ENCODE measurements around the gene TUBB6.

TUBB6 gene

DNA sequence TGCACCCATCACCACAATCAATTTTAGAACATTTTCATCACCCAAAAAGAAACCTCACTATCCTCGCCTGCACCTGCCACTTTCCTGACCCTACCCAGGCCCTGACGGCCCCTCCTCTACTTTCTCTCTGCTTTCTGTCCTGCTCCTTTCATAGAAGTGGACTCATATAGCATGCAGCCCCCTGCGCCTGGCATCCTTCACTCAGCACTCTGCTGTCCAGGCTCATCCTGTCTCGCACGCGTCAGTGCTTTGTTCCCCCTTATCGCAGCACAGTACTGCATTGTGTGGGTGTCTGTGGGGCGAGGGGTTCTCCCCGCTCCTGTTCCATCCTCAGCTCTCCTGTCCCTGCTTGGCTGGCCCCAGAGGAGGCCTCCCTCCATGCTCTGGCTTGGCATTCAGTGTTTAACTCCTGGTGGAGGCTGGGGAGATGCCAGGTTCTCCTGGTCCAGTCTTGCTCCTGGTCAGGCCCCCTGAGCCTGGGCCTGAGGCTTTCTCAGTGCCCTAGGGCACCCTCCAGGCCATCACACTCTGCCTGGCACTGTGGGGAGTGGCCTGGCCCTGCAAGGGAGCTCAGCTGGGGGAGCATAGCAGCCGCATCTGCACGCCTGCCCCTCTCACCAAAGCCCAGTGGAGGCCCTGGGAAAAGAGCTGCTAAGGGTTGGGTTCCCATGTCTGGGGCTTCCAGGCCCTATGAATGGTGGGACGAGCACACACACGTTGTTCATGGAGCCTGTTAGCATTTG lies 6.6 kb upstream of the TUBB6 start:
- TF ChIP-seq GATA2 (IDR thresholded peaks at IDR 0.05; ENCODE audit: low read depth, low read length) (no peak), GATA3 (IDR thresholded peaks at IDR 0.05; ENCODE audit: low read depth, low read length) (no peak)

DNA sequence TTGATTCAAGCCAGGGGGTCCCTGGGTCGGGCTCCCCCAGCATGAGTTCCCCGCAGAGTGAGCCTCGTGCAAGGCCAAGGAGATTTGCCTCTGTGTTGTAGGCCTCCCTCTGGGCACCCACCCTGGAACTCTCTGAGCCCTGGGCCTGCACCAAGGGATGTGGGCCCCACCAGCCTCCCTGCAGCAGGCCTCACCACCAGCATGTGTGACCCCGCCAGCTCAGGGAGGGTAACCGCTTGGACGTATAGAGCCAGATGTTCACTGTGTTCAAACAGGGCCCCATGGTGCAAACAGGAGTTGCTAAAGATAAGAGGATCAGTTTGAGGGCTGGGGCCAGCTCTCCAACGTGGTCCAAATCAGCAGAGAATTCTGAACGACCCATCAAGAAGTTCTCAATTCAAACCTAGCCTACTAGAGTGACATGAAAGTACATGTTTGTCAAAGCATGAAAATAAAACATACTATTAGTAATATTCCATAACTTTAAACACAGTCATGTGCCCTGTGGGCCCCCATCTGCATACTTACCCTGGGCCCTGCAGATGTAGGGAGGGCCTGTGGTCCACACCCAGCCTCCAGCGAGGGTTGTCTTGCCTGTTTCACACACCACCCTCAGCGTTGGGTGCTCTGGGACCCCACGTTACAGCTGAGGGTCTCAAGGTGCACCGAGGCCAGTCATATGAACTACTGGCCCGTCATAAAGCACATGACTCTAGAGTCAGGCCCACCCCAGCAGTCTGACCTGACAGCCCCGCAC lies 5.5 kb upstream of the TUBB6 start:
- TF ChIP-seq GATA2 (IDR thresholded peaks at IDR 0.05; ENCODE audit: low read depth, low read length) (no peak), GATA3 (IDR thresholded peaks at IDR 0.05; ENCODE audit: low read depth, low read length) (no peak)

DNA sequence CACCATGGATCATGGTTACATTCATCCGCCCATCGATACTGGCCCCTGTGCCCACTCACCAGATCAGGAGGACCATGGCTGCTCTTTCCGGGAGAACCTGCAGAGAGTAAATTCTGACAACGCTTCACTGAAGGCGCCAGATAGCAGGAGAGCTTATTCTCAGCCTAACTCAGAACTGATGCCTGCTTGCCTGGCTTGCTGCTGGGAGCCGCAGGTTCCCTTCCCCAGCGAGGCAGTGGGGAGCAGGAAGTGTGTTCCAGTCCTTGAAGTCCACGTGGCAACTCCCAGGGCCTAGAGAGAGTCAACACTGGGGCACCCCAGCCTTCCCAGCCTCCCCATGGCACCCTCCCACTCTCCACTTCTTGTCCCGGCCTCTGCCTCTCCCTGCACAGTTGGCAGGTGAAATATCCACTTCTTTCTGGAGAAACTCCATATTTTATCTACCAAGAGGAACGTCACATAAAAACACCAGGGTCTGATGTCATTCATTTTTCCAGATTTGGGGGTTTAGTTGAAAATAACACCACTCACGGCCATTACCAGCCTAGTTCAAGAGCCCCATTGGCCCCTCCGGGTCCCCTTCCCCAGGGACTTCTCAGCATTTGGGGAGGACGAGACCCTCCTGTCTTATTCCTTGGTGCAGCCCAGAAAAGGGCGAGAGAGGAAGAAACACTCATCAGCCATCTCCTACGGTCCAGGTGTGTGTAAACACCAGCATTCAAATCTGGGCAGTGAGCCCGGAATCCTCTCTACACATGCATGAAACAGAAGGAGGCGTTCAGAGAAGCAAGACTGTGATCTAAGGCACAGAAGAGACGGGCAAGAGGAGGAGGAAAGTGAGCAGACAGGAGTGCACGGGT lies 3.5 kb upstream of the TUBB6 start:
- TF ChIP-seq GATA3 (IDR thresholded peaks at IDR 0.05; ENCODE audit: low read depth, low read length) (no peak), GATA2 (IDR thresholded peaks at IDR 0.05; ENCODE audit: low read depth, low read length) (no peak)

DNA sequence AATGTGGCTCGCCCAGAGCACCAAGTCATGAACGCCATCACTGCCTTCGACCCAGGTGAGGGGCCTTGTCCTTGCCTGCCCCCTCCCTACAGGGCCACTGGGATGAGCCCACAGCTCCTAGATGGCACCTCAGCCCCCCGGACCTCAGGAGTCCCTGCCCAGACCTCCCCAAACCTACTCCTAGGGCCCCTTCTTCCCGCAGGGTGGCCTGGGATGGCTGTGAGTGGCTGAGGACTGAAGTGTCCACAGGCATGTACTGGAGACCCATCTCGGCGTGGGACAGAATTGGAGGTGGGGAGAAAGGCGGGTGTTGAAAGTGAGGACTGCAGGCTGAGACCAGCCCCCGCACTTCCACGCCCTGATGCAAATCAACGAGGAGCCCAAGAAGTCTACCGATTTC lies 2.8 kb upstream of the TUBB6 start:
- TF ChIP-seq GATA2 (IDR thresholded peaks at IDR 0.05; ENCODE audit: low read depth, low read length) (no peak), GATA3 (IDR thresholded peaks at IDR 0.05; ENCODE audit: low read depth, low read length) (no peak)

DNA sequence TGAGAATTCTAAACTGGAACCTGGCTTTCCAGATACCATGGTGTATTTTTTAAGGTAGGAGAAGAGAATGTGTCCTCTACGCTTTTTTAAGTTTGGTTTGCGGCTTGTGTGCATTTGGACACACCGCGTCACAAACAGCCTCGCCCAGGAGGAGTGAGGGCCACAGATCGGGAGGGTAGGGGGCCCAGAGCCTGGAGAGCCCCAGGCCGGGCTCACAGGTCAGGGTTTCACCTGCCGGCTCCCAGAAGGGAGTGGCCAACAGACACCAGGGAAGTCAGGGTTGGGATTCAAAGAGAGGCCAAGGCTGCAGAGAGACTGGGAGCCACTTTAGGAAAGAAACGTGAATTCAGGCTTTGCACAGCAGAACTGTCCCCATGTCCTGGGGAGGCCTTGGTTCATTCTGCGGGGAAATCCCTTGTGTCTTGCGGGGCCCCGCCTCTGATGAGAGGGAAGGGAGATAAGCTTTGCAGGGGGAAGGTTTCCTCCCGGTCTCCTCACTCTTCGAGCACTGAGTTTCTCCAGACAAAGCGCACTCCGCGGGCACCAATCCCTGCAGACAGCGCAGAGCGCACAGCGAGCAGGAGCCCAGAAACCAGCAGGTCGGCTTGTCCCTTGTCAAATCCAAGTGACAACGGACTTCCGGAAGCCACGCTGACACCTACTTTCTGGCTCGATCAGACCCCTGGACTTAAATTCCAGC lies 2.0 kb upstream of the TUBB6 start:
- no peak for TF ChIP-seq GATA3 (IDR thresholded peaks at IDR 0.05; ENCODE audit: low read depth, low read length)
- no peak for TF ChIP-seq GATA2 (IDR thresholded peaks at IDR 0.05; ENCODE audit: low read depth, low read length)

DNA sequence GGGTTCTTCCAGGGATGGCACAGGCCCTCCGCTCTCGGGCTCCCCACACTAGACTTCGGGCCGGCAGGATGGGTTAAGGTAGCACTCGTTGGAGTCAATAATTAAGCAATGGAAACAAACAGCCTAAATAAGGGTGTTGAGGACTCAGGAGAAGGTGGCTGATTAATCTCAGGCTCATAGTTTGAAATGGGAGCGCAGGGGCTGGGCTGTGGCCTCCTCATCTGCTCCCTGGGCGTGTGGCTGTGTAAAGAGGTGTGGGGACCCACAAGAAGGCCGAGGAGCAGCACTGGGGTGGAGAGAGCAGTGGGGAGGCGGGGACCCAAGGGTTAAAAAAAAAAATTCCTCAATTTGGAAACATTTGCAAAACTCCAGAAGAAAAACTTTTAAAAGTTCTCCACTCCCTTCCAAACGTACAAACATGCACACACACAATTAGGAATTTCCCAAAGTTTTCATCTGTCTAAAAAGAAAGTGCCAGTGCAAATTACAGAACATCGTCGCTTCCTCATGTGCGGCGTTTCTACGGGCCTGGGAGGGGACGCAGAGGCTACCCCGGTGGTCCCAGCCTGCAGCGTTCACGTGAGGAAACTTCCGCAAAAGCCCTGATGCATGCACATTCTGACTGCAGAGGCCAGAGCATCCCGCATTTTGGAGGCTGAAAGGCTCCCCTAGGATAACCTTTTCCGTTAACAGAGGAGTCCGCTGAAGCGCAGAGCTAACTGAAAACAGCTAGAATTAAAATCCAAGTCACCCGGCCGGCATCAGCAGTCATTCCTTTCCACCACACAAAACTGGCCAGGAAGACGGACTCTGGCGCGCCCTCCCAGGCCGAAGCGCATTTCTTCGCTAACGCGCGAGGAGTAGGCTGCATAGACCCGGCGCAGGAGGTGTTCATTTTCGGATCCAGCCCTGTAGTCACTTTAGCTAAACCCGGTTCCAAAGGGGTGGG lies 1.0 kb upstream of the TUBB6 start:
- no peak for TF ChIP-seq GATA2 (IDR thresholded peaks at IDR 0.05; ENCODE audit: low read depth, low read length)
- no peak for TF ChIP-seq GATA3 (IDR thresholded peaks at IDR 0.05; ENCODE audit: low read depth, low read length)

DNA sequence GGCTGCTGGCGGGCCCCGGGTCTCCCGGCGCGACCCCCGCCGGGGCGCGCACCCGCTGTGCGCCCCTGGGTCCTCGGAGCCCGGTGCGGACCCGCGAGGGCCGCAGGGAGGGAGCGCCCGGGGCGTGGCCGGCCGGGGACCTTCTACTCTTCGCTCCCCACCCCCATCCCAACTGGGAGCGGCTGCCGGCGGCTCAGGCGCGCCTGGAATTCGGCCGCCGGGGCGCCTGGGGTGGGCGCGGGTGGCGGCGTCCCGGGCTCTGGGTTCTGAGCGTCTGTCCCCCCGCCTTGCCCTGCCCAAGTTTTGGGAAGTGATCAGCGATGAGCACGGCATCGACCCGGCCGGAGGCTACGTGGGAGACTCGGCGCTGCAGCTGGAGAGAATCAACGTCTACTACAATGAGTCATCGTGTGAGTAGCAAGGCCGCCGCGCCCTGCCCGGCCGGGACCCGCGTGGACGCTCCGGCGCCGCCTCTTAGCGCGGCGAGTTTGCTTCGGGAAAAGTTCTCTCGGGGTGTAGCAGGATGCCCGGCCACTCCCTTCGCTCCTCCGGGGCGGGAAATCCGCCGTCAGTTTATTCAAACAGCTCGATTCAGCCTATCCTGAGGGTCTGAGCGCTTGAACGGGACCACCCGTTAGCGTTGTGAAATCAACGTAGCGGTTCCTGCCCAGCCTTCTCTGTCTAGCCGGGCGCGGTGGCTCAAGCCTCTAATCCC lies 502 bp downstream of the TUBB6 start:
- TF ChIP-seq GATA3 (IDR thresholded peaks at IDR 0.05; ENCODE audit: low read depth, low read length) (no peak), GATA2 (IDR thresholded peaks at IDR 0.05; ENCODE audit: low read depth, low read length) (no peak)

DNA sequence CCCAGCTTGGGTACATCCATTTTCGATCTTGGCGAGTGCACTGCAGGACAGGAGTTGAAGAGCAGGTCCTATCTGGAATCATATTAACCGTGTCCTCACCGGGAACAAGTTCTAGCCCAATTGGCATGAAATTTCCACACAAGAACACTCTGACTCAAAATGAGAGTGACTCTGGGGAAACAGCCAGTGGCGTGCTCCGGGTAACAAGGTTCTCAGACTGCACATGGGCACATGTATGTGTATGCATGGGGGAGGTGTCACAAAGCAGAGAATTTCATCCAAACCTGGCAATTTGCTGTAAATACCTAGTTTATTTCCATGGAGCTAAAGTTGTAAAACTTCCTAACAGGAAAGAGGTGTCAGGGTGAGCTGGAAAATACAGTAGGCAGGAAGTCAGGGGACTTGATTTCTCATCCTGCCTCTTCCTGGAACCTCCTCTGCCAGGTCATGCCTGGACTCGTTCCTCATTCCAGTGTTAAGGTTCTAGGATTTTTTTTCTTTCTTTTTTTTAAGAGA lies 1.7 kb downstream of the TUBB6 start:
- no peak for TF ChIP-seq GATA2 (IDR thresholded peaks at IDR 0.05; ENCODE audit: low read depth, low read length)
- no peak for TF ChIP-seq GATA3 (IDR thresholded peaks at IDR 0.05; ENCODE audit: low read depth, low read length)

DNA sequence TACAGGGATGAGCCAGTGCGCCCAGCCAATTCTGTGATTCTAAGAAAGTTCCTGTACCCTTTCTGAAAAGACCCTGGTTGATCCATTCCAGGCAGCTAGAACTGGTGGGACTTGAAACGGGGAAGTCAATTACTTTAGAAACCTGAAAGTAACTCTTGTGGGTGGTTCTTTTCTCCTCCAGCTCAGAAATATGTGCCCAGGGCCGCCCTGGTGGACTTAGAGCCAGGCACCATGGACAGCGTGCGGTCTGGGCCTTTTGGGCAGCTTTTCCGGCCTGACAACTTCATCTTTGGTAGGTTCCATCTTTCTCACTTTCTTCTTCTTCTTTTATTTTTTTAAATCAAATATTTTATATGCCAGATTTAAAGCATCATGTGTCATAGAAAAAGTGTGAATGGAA lies 2.7 kb downstream of the TUBB6 start:
- no peak for TF ChIP-seq GATA3 (IDR thresholded peaks at IDR 0.05; ENCODE audit: low read depth, low read length)
- no peak for TF ChIP-seq GATA2 (IDR thresholded peaks at IDR 0.05; ENCODE audit: low read depth, low read length)

DNA sequence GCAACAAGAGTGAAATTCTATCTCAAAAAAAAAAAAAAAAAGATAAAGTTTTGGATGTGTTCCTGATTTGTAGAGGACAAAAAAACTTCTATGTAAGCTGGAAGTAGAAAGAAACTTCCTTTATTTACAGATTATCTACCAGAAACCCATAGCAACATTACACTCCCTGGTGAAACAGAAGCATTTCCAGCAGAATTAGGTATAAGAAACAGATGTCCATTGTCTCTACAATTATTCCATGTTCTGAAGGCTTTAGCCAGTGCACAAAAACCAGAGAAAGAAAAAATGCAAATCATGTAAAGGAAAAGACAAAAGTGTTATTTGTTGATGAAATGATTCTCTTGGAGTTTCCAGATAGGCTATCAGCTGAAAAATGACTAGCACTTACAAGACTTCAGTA lies 4.9 kb downstream of the TUBB6 start:
- TF ChIP-seq GATA2 (IDR thresholded peaks at IDR 0.05; ENCODE audit: low read depth, low read length) = no peak
- TF ChIP-seq GATA3 (IDR thresholded peaks at IDR 0.05; ENCODE audit: low read depth, low read length) = no peak

DNA sequence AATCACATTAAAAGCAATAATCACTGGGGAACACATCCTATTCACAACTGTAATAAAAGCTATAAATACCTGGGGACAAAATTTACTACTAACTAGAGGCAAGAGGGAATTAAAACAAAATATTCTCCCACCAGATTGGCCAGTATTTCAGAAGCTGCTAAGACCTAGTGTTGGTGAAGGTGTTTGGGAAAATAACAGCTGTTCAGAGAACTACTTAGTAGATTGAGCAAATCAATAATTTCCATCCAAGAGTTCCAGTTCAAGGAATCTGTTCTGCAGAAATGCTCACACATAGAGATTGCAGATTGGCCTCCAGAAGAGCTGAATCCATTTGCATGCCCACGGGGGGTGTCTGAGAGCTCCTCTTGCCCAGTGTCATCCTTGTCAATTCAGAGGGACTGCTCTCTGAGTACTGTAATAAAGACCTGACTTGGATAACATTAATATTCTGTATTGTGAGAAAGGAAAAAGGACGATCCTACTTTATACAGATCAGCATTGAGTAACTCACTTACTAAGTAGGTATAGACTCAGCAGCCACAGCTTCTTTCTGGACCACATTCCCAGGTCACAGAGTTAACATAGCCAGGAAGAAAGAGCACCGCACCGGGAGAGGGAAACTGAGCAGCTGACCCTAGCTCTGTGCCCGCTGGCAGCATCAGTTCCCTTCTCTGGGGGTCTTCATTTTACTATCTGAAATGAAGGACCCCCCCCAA lies 5.6 kb downstream of the TUBB6 start:
- no peak for TF ChIP-seq GATA3 (IDR thresholded peaks at IDR 0.05; ENCODE audit: low read depth, low read length)
- TF ChIP-seq GATA2 (IDR thresholded peaks at IDR 0.05; ENCODE audit: low read depth, low read length) = no peak

Measured in SH-SY5Y (cell line).